HG02884 (cell line): ENCODE results near the gene KIAA0930.
"Not testable (repeated sequence)": the region's sequence is repeated elsewhere in the genome, so short reads cannot be mapped to it uniquely, and the experiment has no call there.

Experiments
- ATAC-seq: cut with Tn5 transposase; IDR thresholded peaks from one replicate; pipeline ENCODE4 v1.9.1; 2021; ENCODE audit warnings: mild to moderate bottlenecking, moderate library complexity; ENCODE audit not compliant: unreplicated experiment

Gene KIAA0930

GRCh38 chr22:45204819-45205218 is 35.9 kb downstream of the KIAA0930 start:
- no peak for ATAC-seq

GRCh38 chr22:45204241-45204640 is 36.5 kb downstream of the KIAA0930 start:
- no peak for ATAC-seq

- ATAC-seq = no peak
Measured at GRCh38 chr22:45203150-45203951, 37.3 kb downstream of the KIAA0930 start.

- ATAC-seq = no peak
Measured at GRCh38 chr22:45202333-45203149, 38.2 kb downstream of the KIAA0930 start.

- no peak for ATAC-seq
Measured at GRCh38 chr22:45201678-45202332, 38.9 kb downstream of the KIAA0930 start.

- no peak for ATAC-seq
Measured at GRCh38 chr22:45200860-45201511, 39.7 kb downstream of the KIAA0930 start.

GRCh38 chr22:45200230-45200629 is 40.5 kb downstream of the KIAA0930 start:
- no peak for ATAC-seq

GRCh38 chr22:45199723-45200122 is 41.0 kb downstream of the KIAA0930 start:
- ATAC-seq = no peak

- ATAC-seq = no peak
Measured at GRCh38 chr22:45198463-45198795, 42.3 kb downstream of the KIAA0930 start.

- ATAC-seq = no peak
Measured at GRCh38 chr22:45197606-45198462, 42.9 kb downstream of the KIAA0930 start.

- no peak for ATAC-seq
Measured at GRCh38 chr22:45196926-45197605, 43.6 kb downstream of the KIAA0930 start.

GRCh38 chr22:45196308-45196707 is 44.4 kb downstream of the KIAA0930 start:
- ATAC-seq = no peak

- no peak for ATAC-seq
Measured at GRCh38 chr22:45195616-45196015, 45.1 kb downstream of the KIAA0930 start.

GRCh38 chr22:45194686-45195085 is 46.0 kb downstream of the KIAA0930 start:
- no peak for ATAC-seq

GRCh38 chr22:45192701-45193187 is 48.0 kb downstream of the KIAA0930 start:
- ATAC-seq = no peak

GRCh38 chr22:45191746-45192145 is 48.9 kb downstream of the KIAA0930 start:
- ATAC-seq = not testable (repeated sequence)

- ATAC-seq = no peak
Measured at GRCh38 chr22:45190202-45190872, 50.4 kb downstream of the KIAA0930 start.

GRCh38 chr22:45188779-45189178 is 51.9 kb downstream of the KIAA0930 start:
- no peak for ATAC-seq

GRCh38 chr22:45187891-45188290 is 52.8 kb downstream of the KIAA0930 start:
- ATAC-seq = no peak
